Activated CD8-positive, alpha-beta memory T cell treated with anti-CD3 and anti-CD28 coated beads for 1 hour (primary cell): Measurements from ENCODE around the gene ARHGAP10.

Source experiments
- DNase-seq, 2 donors: peaks; one replicate each; pipeline ENCODE4 v3.0.0-alpha.2; 2020; ENCODE audit warnings: low read depth in 1 of 2; ENCODE audit errors: extremely low read depth in 1 of 2

Gene ARHGAP10

GRCh38 chr4:148017801-148018200 is 285.9 kb downstream of the ARHGAP10 start:
- DNase-seq, result no peak

- DNase-seq, result no peak
These were observed 289.8 kb downstream of the ARHGAP10 start for GRCh38 chr4:148021686-148022085.

- DNase-seq, result no peak
These were observed 291.1 kb downstream of the ARHGAP10 start for GRCh38 chr4:148022975-148023374.

GRCh38 chr4:148023512-148024181 is 291.8 kb downstream of the ARHGAP10 start:
- DNase-seq, result no peak

GRCh38 chr4:148025981-148026380 is 294.1 kb downstream of the ARHGAP10 start:
- no peak for DNase-seq

- DNase-seq, result no peak
These were observed 295.3 kb downstream of the ARHGAP10 start for GRCh38 chr4:148027201-148027600.

GRCh38 chr4:148029781-148030180 is 297.9 kb downstream of the ARHGAP10 start:
- no peak for DNase-seq

- no peak for DNase-seq
These were observed 298.4 kb downstream of the ARHGAP10 start for GRCh38 chr4:148030193-148030873.

GRCh38 chr4:148034813-148035212 is 302.9 kb downstream of the ARHGAP10 start:
- DNase-seq, result no peak

- DNase-seq, result no peak
These were observed 309.9 kb downstream of the ARHGAP10 start for GRCh38 chr4:148041606-148042329.

- no peak for DNase-seq
These were observed 312.4 kb downstream of the ARHGAP10 start for GRCh38 chr4:148044089-148044911.

GRCh38 chr4:148044912-148045352 is 313.0 kb downstream of the ARHGAP10 start:
- no peak for DNase-seq

- no peak for DNase-seq
These were observed 316.7 kb downstream of the ARHGAP10 start for GRCh38 chr4:148048598-148048997.

GRCh38 chr4:148051403-148051802 is 319.5 kb downstream of the ARHGAP10 start:
- no peak for DNase-seq

- no peak for DNase-seq
These were observed 320.6 kb downstream of the ARHGAP10 start for GRCh38 chr4:148052448-148052847.

GRCh38 chr4:148053298-148054003 is 321.6 kb downstream of the ARHGAP10 start:
- no peak for DNase-seq

- DNase-seq, result no peak
These were observed 322.4 kb downstream of the ARHGAP10 start for GRCh38 chr4:148054275-148054674.

GRCh38 chr4:148055844-148056243 is 324.0 kb downstream of the ARHGAP10 start:
- DNase-seq, result no peak

GRCh38 chr4:148056879-148057278 is 325.0 kb downstream of the ARHGAP10 start:
- peak; percentile 23 to 37 for DNase-seq

GRCh38 chr4:148057516-148057915 is 325.6 kb downstream of the ARHGAP10 start:
- no peak for DNase-seq
